ENCODE data around the gene TMEM138. TPM values are rescaled to one million over a fixed set of nuclear protein-coding genes. Genes with fewer than 3 reads are reported as not detected.

Gene TMEM138
- total RNA-seq, 1 donor from 2014 or later: 49.2 TPM

- no peak for TF ChIP-seq CTCF (IDR thresholded peaks at IDR 0.05; ENCODE audit: unreplicated experiment)
- H3K36me3 Mint-ChIP-seq: peaks cover 12% of the 10 kb centered on the region
- no peaks in the 10 kb centered on the region for H3K27me3 Mint-ChIP-seq (ENCODE audit: low read depth)
- no peaks in the 10 kb centered on the region for H3K4me1 Mint-ChIP-seq
- DNase-seq (ENCODE audit: low spot score in 2 of 2, unreplicated experiment in 2 of 2): no peak
- no peak overlapping the region for H3K27ac Mint-ChIP-seq
- no peaks in the 10 kb centered on the region for H3K9me3 Mint-ChIP-seq
- no peak overlapping the region for H3K4me3 Mint-ChIP-seq
Observed at GRCh38 chr11:61350336-61350735, 11.8 kb upstream of the TMEM138 start.

GRCh38 chr11:61350803-61351202, 11.4 kb upstream of the TMEM138 start:
- no peaks in the 10 kb centered on the region for H3K9me3 Mint-ChIP-seq
- no peak for TF ChIP-seq CTCF (IDR thresholded peaks at IDR 0.05; ENCODE audit: unreplicated experiment)
- H3K27me3 Mint-ChIP-seq (ENCODE audit: low read depth): no peaks in the 10 kb centered on the region
- H3K4me1 Mint-ChIP-seq: no peaks in the 10 kb centered on the region
- no peak overlapping the region for H3K4me3 Mint-ChIP-seq
- peaks cover 12% of the 10 kb centered on the region for H3K36me3 Mint-ChIP-seq
- no peak for DNase-seq (ENCODE audit: low spot score in 2 of 2, unreplicated experiment in 2 of 2)
- no peak overlapping the region for H3K27ac Mint-ChIP-seq

DNA sequence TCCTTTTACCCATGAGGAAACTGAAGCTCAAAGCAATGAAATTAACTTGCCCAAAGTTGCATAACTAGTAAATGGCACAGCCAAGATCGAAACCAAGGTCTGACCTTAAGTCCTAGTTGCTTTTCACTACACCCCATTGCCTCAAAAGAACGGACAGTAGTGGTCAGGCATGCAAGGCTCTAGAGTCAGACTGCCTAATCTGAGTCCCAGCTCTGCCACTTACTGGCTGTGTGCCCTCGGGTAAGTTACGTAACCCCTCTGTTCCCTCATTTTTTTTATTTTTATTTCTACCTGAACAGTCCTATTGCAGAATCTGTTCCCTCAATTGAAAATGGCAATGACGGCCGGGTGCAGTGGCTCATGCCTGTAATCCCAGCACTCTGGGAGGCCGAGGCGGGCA, 10.1 kb upstream of the TMEM138 start:
- H3K36me3 Mint-ChIP-seq: peaks cover 14% of the 10 kb centered on the region
- DNase-seq (ENCODE audit: low spot score in 2 of 2, unreplicated experiment in 2 of 2): no peak
- no peaks in the 10 kb centered on the region for H3K27me3 Mint-ChIP-seq (ENCODE audit: low read depth)
- H3K4me3 Mint-ChIP-seq: no peak overlapping the region
- no peak overlapping the region for H3K27ac Mint-ChIP-seq
- H3K4me1 Mint-ChIP-seq: no peaks in the 10 kb centered on the region
- H3K9me3 Mint-ChIP-seq: no peaks in the 10 kb centered on the region
- TF ChIP-seq CTCF (IDR thresholded peaks at IDR 0.05; ENCODE audit: unreplicated experiment): no peak

DNA sequence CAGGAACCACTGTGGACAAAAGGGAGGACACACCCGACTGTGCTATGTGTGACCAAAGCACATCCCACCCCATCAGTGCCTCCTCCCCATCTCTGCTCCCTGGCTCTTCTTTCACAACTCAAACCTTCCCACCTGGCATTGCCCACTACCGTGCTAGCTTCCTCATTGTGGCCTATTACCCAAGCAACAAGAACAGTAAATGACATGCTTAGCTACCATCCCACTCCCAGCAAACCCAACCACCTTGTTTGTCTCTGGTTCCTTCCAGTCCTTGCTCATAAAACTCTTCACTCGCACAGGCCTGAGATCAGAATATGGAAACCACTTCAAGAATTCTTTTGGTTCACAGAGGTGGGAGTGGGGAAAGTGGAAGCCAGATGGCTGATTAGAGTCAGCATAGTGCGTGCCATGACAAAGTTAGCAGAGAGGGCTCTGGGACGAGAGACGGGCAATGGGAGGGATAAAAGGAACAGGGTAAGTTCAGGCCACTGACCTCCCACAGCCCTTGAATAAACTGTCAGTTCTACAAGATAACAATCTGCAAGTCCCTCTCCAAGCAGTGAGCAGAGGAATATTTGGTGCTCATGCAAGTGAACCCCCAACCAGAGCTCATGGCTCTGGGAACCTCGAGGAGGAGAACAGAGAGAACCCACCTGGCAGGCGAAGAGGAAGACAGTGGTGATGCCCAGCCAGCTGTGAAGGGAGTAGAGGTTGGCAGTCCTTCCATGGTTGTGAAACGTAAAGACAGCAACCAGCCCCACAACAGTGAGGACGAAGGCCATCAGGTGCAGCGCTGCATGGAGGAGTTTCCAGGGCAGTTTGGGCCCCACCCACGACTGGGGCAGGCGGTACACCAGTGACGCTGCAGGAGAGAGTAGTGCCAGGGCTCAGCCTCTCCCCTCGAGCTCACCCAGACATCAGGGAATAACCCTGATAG, 8.8 kb upstream of the TMEM138 start:
- no peak for DNase-seq (ENCODE audit: low spot score in 2 of 2, unreplicated experiment in 2 of 2)
- no peaks in the 10 kb centered on the region for H3K4me1 Mint-ChIP-seq
- no peak for TF ChIP-seq CTCF (IDR thresholded peaks at IDR 0.05; ENCODE audit: unreplicated experiment)
- no peaks in the 10 kb centered on the region for H3K27me3 Mint-ChIP-seq (ENCODE audit: low read depth)
- H3K4me3 Mint-ChIP-seq: no peak overlapping the region
- peaks cover 14% of the 10 kb centered on the region for H3K36me3 Mint-ChIP-seq
- H3K27ac Mint-ChIP-seq: no peak overlapping the region
- no peaks in the 10 kb centered on the region for H3K9me3 Mint-ChIP-seq

DNA sequence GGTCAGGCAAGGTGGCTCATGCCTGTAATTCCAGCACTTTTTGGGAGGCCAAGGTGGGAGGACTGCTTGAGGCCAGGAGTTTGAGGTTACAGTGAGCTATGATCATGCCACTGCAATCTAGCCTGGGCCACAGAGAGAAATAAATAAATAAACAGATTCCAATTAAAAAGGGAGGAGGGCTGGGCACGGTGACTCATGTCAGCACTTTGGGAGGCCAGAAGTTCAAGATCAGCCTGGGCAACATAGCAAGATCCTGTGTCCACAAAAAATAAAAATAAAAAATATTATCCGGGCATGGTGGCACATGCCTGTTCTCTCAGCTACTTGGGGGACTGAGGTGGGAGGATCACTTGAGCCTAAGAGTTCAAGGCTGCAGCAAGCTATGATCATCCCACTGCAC, 8.0 kb upstream of the TMEM138 start:
- H3K36me3 Mint-ChIP-seq: peaks cover 14% of the 10 kb centered on the region

More for the DNA sequence above, 8.0 kb upstream of the TMEM138 start:
- TF ChIP-seq CTCF (IDR thresholded peaks at IDR 0.05; ENCODE audit: unreplicated experiment): no peak
- no peak for DNase-seq (ENCODE audit: low spot score in 2 of 2, unreplicated experiment in 2 of 2)
- H3K4me3 Mint-ChIP-seq: no peak overlapping the region
- H3K4me1 Mint-ChIP-seq: no peaks in the 10 kb centered on the region
- H3K27ac Mint-ChIP-seq: no peak overlapping the region
- H3K9me3 Mint-ChIP-seq: no peaks in the 10 kb centered on the region
- no peaks in the 10 kb centered on the region for H3K27me3 Mint-ChIP-seq (ENCODE audit: low read depth)
